MV-4-11 (cell line): Measurements from ENCODE around the gene ELF4.

Source experiments
- DNase-seq: peaks from one replicate; lab custom pipeline; 2025; lab: John Stamatoyannopoulos, UW

Gene ELF4

GRCh38 chrX:130114141-130114588 is 3.9 kb upstream of the ELF4 start:
- DNase-seq: no peak

GRCh38 chrX:130111220-130112154 is 1.2 kb upstream of the ELF4 start:
- no peak for DNase-seq

- DNase-seq: no peak
Observed at GRCh38 chrX:130109429-130110378, 593 bp downstream of the ELF4 start.

GRCh38 chrX:130108647-130109428 is 1.5 kb downstream of the ELF4 start:
- peak; percentile 58 for DNase-seq

GRCh38 chrX:130106071-130106470 is 4.2 kb downstream of the ELF4 start:
- DNase-seq: no peak

- DNase-seq: no peak
Observed at GRCh38 chrX:130105244-130105643, 5.1 kb downstream of the ELF4 start.

GRCh38 chrX:130103605-130104004 is 6.7 kb downstream of the ELF4 start:
- no peak for DNase-seq

- DNase-seq: no peak
Observed at GRCh38 chrX:130100180-130100579, 10.1 kb downstream of the ELF4 start.

GRCh38 chrX:130098210-130098552 is 12.1 kb downstream of the ELF4 start:
- DNase-seq: no peak

- no peak for DNase-seq
Observed at GRCh38 chrX:130097507-130098209, 12.6 kb downstream of the ELF4 start.

- DNase-seq: no peak
Observed at GRCh38 chrX:130095249-130096030, 14.9 kb downstream of the ELF4 start.

- DNase-seq: no peak
Observed at GRCh38 chrX:130094696-130095095, 15.6 kb downstream of the ELF4 start.

- no peak for DNase-seq
Observed at GRCh38 chrX:130093271-130093670, 17.0 kb downstream of the ELF4 start.

- DNase-seq: peak; percentile 80
Observed at GRCh38 chrX:130091980-130092522, 18.2 kb downstream of the ELF4 start.

- no peak for DNase-seq
Observed at GRCh38 chrX:130090364-130090763, 19.9 kb downstream of the ELF4 start.

- DNase-seq: peak; percentile 92
Observed at GRCh38 chrX:130086447-130087206, 23.7 kb downstream of the ELF4 start.

GRCh38 chrX:130085551-130086446 is 24.5 kb downstream of the ELF4 start:
- DNase-seq: peak; percentile 39

- peak; percentile 87 for DNase-seq
Observed at GRCh38 chrX:130084631-130085237, 25.6 kb downstream of the ELF4 start.
